Astrocyte of the spinal cord (primary cell): Measurements from ENCODE around the gene UTP14C.
"Not testable (repeated sequence)": the region's sequence is repeated elsewhere in the genome, so short reads cannot be mapped to it uniquely, and the experiment has no call there.

Source experiments
- DNase-seq: peaks from one replicate; pipeline ENCODE4 v3.0.0; 2011; ENCODE audit warnings: low read depth, low spot score
- H3K4me3 ChIP-seq: 2 replicates; pipeline ENCODE4 v1.5.1; 2011; ENCODE audit warnings: low read depth, mild to moderate bottlenecking, low read length, moderate library complexity
- in situ Hi-C: cut with HindIII; loops from 2 replicates; pipeline ENCODE4 v1.10.0; 2017; ENCODE audit warnings: low sequenced_read_pairs
- TF ChIP-seq, protein P1 (sequence below): IDR thresholded peaks from 2 replicates; pipeline ENCODE4 v1.5.1; 2012; ENCODE audit warnings: low read depth, mild to moderate bottlenecking, low read length, inconsistent platforms

The UTP14C gene

DNA sequence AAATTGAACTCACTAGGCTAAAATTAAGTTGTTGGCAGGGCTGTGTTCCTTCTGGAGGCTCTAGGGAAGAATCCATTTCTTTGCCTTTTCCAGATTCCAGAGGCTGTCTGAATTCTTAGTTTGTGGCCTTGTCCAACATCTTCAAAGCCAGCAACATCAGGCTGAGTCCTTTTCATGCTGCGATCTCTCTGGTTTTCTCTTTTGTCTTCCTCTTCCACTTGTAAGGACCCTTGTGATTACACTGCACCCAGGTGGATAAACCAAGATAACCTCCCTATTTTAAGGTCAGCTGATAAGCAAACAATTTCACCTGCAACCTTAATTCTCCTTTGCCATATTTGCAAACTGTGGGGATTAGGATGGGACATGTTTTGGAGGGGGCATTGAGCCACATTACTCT, 11.5 kb downstream of the UTP14C start:
- TF ChIP-seq, protein P1, sequence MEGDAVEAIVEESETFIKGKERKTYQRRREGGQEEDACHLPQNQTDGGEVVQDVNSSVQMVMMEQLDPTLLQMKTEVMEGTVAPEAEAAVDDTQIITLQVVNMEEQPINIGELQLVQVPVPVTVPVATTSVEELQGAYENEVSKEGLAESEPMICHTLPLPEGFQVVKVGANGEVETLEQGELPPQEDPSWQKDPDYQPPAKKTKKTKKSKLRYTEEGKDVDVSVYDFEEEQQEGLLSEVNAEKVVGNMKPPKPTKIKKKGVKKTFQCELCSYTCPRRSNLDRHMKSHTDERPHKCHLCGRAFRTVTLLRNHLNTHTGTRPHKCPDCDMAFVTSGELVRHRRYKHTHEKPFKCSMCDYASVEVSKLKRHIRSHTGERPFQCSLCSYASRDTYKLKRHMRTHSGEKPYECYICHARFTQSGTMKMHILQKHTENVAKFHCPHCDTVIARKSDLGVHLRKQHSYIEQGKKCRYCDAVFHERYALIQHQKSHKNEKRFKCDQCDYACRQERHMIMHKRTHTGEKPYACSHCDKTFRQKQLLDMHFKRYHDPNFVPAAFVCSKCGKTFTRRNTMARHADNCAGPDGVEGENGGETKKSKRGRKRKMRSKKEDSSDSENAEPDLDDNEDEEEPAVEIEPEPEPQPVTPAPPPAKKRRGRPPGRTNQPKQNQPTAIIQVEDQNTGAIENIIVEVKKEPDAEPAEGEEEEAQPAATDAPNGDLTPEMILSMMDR, result no peak

DNA sequence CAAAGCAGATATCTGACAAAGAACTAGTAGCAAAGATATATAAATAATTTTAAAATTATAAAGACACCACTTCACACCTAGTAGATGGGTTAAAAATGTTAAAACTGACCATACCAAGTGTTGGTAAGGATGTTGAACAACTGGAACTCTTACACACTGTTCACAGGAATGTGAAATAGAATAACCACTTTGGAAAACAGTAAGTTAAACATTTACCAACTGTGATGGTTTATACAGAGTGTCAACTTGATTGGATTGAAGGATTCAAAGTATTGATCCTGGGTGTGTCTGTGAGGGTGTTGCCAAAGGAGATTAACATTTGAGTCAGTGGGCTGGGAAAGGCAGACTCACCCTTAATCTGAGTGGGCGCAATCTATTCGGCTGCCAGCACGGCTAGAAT, 19.2 kb downstream of the UTP14C start:
- DNase-seq, result no peak
- in situ Hi-C loops, result no loop called here
- TF ChIP-seq, protein P1, result no peak
- H3K4me3 ChIP-seq, result no peak overlapping the region

More for the DNA sequence above, 11.5 kb downstream of the UTP14C start:
- no peak overlapping the region for H3K4me3 ChIP-seq
- no peak for DNase-seq
- in situ Hi-C loops, result no loop called here

DNA sequence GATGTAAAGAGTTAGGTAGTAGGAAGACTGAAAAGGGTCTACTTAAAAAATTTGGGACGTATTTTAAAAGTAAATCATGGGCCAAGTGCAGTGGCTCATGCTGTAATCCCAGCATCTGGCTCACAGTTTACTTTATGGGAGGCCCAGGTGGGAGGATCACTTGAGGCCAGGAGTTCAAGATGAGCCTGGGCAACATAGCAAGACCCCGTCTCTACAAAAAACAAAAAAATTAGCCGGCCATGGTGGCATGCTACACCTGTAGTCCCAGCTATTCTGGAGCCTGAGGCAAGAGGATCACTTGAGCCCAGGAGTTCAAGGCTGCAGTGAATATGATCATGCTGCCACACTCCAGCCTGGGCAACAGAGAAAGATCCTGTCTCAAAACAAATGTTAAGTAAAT, 23.0 kb downstream of the UTP14C start:
- TF ChIP-seq, protein P1, result no peak
- H3K4me3 ChIP-seq, result no peak overlapping the region
- in situ Hi-C loops, result no loop called here

DNA sequence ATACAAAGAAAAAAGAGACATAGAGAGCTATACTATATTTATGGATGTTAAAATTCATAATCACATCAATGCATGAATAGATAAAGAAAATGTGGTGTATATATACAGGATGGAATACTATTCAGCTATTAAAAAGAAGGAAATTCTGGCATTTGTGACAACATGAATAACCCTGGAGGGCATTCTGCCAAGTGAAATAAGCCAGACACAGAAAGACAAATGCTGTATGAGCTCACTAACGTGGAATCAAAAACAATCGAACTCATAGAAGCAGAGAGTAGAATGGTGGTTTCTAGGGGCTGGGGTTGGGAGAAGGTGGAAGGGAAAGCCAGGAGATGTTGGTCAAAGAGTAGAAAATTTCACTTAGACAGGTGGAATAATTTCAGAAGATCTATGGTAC, 24.0 kb downstream of the UTP14C start:
- TF ChIP-seq, protein P1, result no peak
- DNase-seq, result peak; percentile 29
- in situ Hi-C loops, result no loop called here
- no peak overlapping the region for H3K4me3 ChIP-seq

More for the DNA sequence above, 23.0 kb downstream of the UTP14C start:
- DNase-seq, result no peak

DNA sequence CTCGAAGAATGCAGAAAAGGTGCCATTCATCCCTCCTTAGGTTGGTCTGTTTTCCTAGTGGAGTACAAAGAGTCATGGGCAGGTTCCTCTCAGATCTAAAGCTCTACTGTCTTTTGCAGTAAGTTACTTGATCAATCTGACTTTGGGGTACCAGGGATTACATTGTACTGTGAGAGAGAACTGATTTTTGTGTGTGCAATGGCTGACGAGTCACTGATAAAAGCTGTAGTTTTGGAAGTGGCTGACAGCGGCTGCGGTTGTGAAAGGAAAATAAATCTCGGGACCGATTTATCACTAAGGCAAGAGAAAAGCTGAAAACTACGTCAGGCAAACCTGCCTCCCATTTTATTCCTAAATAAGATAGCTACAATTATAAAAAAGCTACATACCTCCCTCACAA, 26.9 kb downstream of the UTP14C start:
- DNase-seq, result no peak
- in situ Hi-C loops, result no loop called here
- TF ChIP-seq, protein P1, result no peak
- H3K4me3 ChIP-seq, result no peak overlapping the region

DNA sequence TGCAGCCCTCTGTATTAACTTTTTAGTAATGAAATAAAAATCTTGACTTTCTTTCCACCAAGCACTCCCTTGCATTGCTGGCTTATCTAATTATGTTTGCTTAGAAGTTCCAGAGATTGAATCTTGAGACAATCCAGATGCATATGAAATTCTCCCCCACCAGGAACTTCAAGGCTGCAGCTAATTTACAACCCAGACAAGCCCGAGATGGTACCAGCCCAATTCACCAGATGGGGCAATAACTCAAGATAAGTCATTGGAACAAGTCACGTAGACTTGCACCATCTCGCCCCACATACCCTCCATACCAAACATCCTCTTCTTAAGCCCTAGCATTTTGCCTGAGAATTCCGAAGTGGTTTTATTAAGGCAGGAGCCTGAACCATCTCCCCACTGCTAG, 29.0 kb downstream of the UTP14C start:
- in situ Hi-C loops, result no loop called here
- H3K4me3 ChIP-seq, result no peak overlapping the region
- DNase-seq, result no peak
- TF ChIP-seq, protein P1, result no peak

DNA sequence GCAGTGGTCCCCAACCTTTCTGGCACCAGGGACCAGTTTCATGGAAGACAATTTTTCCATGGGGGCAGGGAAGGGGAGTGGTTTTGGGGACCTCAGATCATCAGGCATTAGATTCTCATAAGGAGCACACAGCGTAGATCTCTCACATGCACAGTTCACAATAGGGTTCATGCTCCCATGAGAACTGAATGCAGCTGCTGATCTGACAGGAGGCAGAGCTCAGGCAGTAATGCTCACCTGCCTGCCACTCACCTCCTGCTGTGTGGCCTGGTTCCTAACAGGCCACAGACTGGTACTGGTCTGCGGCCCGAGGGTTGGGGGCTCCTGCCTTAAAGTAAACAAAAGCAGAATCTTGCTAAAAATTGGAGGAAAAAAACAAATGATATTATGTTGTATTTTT, 36.6 kb downstream of the UTP14C start:
- in situ Hi-C loops, DNase-seq, H3K4me3 ChIP-seq: not testable (repeated sequence)
